HG03460 (cell line): ENCODE measurements around the gene ZSCAN25.
"Not testable (repeated sequence)": the region's sequence is repeated elsewhere in the genome, so short reads cannot be mapped to it uniquely, and the experiment has no call there.

Source experiments
- ATAC-seq: cut with Tn5 transposase; IDR thresholded peaks from one replicate; pipeline ENCODE4 v1.9.1; 2021; ENCODE audit not compliant: unreplicated experiment

The ZSCAN25 gene

DNA sequence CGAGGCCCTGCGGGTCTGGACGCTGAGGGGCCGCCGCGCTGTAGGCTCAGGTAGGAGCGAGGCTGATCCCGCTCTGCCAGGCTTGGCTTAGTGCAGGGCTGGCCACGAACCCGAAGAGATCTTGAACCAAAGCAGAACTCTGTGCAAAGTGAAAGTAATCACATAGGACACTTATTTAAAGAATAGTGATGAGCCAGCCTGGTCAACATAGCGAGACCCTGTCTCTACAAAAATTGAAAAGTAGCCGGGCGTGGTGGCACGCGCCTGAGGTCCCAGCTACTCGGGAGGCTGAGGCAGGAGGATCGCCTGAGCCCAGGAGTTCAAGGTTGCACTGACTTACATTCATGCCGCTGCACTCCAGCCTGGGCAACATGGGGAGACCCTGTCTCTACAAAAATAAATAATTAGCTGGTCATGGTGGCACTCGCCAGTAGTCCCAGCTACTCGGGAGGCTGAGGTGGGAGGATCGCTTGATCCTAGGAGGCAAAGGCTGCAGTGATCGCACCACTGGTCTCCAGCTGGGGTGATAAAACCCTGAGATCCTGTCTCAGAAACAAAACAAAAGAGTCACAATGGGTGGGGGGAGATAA, 541 bp downstream of the ZSCAN25 start:
- ATAC-seq = no peak

DNA sequence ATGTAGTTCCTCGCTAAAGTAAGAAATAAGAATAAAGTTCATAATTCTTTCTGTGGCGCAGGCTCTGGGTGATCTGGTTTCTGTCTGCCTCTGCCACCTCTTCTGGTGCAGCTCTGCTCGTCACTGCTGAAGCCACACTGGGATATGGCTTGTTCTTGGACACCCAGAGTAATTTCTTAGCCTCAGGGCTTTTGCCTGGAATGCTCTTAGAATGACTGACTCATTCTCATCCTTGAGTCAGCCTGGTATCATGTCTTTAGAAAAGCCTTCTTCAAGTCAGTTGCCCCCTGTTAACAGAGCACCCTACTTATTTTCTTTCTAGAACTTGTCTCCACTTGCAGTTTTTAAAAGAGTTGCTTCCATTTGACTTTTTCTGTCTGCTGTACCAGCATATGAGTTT, 2.0 kb downstream of the ZSCAN25 start:
- no peak for ATAC-seq

- no peak for ATAC-seq
These were observed 2.9 kb downstream of the ZSCAN25 start for GRCh38 chr7:99619571-99620130.

DNA sequence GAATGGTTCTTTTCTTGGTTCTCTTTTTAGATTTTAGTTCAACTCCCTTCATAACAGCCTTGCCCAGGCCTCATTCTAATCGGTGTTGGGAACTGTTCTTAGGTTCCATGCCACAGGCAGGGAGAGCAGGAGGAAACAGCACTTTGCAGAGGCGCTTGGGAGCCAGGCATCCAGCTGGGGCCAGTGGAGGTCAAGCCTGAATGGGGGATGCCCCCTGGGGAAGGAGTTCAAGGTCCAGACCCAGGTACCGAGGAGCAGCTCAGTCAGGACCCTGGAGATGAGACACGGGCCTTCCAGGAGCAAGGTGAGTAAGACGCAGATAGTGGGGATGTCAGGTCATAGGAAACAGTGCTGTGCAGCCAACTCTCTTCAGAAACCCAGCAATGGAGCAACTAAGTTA, 4.5 kb downstream of the ZSCAN25 start:
- ATAC-seq = no peak

DNA sequence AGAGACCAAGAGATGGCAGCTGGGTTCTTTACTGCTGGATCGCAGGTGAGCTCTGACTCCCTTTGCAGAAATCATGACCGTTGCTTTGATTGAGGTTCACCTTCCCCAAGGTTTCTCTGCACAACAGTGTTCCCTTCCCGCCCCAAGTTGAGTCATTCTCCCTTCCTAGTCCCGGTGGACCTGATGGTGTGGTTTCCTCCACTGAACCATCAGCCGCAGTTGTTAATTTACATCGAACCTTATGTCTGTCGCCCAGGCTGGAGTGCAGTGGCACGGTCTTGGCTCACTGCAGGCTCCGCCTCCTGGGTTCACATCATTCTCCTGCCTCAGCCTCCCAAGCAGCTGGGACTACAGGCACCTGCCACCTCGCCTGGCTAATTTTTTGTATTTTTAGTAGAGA, 5.8 kb downstream of the ZSCAN25 start:
- ATAC-seq = no peak

- no peak for ATAC-seq
These were observed 6.4 kb downstream of the ZSCAN25 start for GRCh38 chr7:99623091-99623693.

DNA sequence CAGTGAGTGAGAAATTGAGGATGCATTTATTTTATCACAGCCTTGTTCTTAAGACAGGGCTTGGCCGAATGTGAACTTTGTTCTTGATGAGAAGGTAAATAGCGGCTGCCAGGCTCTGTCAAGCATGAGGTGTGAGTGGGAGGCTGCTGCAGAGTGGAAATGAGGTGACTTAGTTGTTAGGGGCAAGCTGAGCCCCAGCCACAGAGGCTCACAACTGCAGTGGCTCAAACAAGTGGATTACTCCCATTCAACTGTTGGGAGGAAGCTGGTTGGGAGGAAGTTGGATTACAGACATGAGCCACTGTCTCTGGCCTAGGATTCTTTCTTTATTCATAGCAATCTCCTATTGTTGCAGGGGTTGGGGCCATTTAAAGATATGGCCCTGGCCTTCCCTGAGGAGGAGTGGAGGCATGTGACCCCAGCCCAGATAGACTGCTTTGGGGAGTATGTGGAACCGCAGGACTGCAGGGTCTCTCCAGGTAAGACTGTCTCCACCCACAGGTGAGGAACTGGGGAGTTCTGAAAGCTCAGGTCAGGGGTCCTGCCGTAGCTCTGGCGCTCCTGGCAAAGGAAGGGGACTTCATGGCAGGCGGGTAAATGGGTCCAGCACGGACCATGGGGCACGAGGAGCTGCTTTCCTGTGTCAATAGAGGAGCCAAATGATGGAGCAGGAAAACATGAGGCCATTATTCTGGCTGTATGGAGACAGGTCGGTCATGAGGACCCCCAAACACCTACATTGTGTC, 7.1 kb downstream of the ZSCAN25 start:
- no peak for ATAC-seq

GRCh38 chr7:99624484-99624883, 7.7 kb downstream of the ZSCAN25 start:
- no peak for ATAC-seq

DNA sequence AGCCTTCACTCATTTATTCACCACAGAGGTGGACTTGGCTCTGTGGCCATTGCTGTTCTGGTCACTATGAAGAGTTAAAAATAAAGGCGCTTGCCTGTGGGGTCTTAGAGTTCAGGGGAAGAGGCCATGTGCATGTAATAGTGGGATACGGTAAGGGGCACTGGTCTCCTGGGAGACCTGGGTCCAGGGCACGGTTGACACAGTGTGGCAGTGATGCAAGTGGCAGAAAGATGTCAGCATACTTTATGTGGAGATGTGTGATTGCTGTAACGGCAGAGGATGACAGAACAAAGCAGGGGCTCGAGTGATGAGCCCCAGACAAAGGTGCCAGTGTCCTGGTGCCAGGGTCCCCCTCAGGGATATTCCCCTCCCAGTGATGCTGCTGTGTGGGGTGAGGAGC, 8.6 kb downstream of the ZSCAN25 start:
- no peak for ATAC-seq

- ATAC-seq = no peak
These were observed 9.2 kb downstream of the ZSCAN25 start for GRCh38 chr7:99625961-99626360.

DNA sequence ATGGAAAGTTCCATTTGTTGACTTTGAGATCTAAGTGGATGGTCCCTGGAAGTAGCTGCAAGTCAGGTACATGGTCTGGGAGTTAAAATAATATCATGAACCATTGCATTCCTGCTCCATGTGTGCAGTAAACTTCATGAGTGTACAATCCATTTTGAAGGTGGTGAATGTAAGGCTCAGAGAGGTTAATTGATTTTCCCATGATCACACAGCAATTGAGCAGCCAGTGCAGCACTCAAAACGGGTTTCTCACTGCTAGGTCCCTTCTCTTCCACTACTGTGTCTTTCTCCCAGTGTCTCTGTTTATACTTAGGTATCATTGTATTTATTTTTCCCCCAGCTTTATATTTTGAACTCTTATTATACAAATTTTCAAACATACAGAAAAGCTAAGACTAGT, 9.9 kb downstream of the ZSCAN25 start:
- no peak for ATAC-seq

DNA sequence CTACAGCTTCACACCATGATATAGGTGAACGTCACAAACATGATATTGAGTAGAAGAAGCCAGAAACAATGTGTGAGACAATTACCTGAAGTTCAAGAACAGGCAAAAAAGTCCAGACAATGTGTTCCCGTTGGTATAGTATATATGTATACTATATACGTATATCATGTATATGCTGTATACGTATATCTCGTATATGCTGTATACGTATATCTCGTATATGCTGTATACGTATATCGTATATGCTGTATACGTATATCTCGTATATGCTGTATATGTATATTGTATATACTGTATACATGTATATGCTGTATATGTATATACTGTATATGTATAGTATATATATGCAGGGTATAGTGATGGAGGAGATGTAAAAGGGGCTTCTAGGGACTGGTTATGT, 10.8 kb downstream of the ZSCAN25 start:
- ATAC-seq = no peak

GRCh38 chr7:99628471-99629465, 12.0 kb downstream of the ZSCAN25 start:
- no peak for ATAC-seq

DNA sequence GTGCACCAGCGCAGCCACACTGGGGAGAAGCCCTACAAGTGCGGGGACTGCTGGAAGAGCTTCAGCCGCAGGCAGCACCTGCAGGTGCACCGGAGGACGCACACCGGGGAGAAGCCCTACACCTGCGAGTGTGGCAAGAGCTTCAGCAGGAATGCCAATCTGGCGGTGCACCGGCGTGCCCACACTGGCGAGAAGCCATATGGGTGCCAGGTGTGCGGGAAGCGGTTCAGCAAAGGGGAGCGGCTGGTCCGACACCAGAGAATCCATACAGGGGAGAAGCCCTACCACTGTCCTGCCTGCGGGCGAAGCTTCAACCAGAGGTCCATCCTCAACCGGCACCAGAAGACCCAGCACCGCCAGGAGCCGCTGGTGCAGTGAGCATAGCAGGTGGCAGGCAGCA, 12.9 kb downstream of the ZSCAN25 start:
- no peak for ATAC-seq

- no peak for ATAC-seq
These were observed 14.8 kb downstream of the ZSCAN25 start for GRCh38 chr7:99631295-99632109.

DNA sequence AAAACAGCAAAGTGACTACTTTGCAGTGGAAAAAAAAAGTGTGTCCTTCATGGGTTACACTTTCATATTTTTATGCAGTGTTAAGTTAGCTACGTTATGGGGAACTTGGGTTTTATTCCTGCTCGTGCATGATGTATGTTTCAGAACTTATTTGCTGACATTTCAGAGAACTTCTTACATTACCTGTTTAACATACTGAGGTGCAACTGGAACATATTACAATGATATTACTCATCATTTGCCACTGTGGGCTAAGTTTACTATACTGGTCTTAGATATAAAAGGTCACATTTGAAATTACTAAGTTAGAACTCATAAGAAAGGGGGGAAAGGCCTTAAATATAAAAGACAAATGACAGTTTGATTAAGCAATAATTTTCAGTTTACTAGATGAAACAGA, 20.7 kb downstream of the ZSCAN25 start:
- not testable (repeated sequence) for ATAC-seq

DNA sequence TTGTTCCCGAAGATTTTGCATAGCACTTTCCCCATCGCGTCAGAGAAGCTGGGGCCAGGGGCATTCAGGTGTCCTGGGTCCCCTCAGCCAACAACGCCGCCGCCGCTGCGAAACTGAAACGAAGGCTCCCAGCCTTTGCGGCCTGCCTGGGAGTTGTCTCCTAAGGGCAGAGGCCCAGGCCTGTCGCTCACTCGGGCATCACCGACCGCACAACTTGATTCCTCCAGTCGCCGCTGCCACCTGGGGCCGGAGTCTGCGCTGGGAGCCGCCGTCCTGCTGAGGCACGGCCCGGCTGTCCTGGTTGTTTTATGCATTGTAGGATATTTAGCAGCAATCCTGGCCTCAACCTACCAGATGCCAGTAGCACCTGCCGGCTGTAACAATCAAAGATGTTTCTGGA, 22.0 kb downstream of the ZSCAN25 start:
- ATAC-seq = no peak

GRCh38 chr7:99639267-99639666, 22.5 kb downstream of the ZSCAN25 start:
- no peak for ATAC-seq

DNA sequence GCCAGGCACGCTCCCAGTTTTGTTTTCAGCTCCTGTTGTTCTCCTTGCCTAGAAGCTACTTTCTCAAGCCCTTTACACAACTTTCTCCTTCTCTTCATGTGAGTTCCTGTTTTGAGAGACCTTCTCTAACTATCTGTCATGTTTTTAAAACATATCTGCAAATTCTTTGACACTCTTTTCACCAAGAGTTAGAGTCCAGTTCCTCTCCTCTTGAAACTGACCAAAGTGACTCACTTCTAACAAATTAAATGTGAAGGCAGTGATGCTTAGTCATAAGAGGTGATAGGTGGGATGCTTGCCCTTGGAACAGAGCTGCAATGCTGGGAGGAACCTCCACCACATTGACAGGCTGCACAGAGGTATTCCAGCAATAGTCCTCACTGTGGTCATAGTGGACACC, 25.3 kb downstream of the ZSCAN25 start:
- ATAC-seq = no peak

GRCh38 chr7:99643464-99643863, 26.7 kb downstream of the ZSCAN25 start:
- no peak for ATAC-seq
